SJSA1 (cell line): ENCODE results near the gene DDIT3. TPM values are rescaled to one million over a fixed set of nuclear protein-coding genes. Genes with fewer than 3 reads are reported as not detected.
"Not testable (repeated sequence)": the region's sequence is repeated elsewhere in the genome, so short reads cannot be mapped to it uniquely, and the experiment has no call there.

ENCODE experiments used
- DNase-seq, 2 experiments: peaks; one replicate each; pipeline ENCODE4 v3.0.0-alpha.2; 2015 to 2020; ENCODE audit warnings: low spot score in 2 of 2, low read depth in 1 of 2
- H3K27ac ChIP-seq: fragments of 250-450 bp; sonication (Bioruptor Pico); 2 replicates; pipeline ENCODE4 v1.5.1; 2020; ENCODE audit warnings: mild to moderate bottlenecking, moderate library complexity
- H3K27me3 ChIP-seq: fragments of 250-450 bp; sonication (Bioruptor Pico); replicated peaks from 2 replicates; pipeline ENCODE4 v1.5.1; 2020; ENCODE audit warnings: mild to moderate bottlenecking, moderate library complexity
- H3K36me3 ChIP-seq: fragments of 250-450 bp; sonication (Bioruptor Pico); 2 replicates; pipeline ENCODE4 v1.5.1; 2020; ENCODE audit warnings: mild to moderate bottlenecking
- H3K4me1 ChIP-seq: fragments of 250-450 bp; sonication (Bioruptor Pico); replicated peaks from 2 replicates; pipeline ENCODE4 v1.6.1; 2021; ENCODE audit warnings: mild to moderate bottlenecking
- H3K4me3 ChIP-seq: fragments of 250-450 bp; sonication (Bioruptor Pico); 2 replicates; pipeline ENCODE4 v1.5.1; 2020; ENCODE audit warnings: mild to moderate bottlenecking
- H3K9me3 ChIP-seq: fragments of 250-450 bp; sonication (Bioruptor Pico); replicated peaks from 2 replicates; pipeline ENCODE4 v1.5.1; 2020; ENCODE audit warnings: mild to moderate bottlenecking
- total RNA-seq: library from RNA; depleted of rRNA; stranded (reverse); fragments of >200 nt; shearing (Covaris generic); gene quantifications from 2 replicates; pipeline ENCODE4 v1.2.3, GENCODE V29; 2014

The DDIT3 gene
- total RNA-seq, 1 experiment from 2014 or later = 686 TPM

DNA sequence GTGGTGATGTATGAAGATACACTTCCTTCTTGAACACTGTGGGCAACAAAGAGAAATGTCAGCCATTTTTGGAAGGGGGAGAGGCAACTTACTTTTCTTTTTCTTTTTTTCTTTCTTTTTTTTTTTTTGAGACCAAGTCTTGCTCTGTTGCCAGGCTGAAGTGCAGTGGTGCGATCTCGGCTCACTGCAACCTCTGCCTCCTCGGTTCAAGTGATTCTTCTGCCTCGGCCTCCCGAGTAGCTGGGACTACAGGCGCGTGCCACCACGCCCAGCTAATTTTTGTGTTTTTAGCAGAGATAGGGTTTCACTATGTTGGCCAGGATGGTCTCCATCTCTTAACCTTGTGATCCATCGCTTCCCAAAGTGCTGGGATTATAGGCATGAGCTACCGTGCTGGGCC, 2.6 kb downstream of the DDIT3 start:
- not testable (repeated sequence) for H3K27me3 ChIP-seq, H3K4me3 ChIP-seq, H3K9me3 ChIP-seq
- Histone ChIP-seq H3K36me3 (peaks cover 76% of the 10 kb centered on the region), H3K4me1 (peaks cover 47% of the 10 kb centered on the region), H3K27ac (peak overlapping the region; percentile 0)
- peak; percentile 79 to 89 for DNase-seq

GRCh38 chr12:57517187-57517586, 3.1 kb downstream of the DDIT3 start:
- DNase-seq = peak in 1 of 2 experiments; percentile 98
- H3K27me3 ChIP-seq = no peaks in the 10 kb centered on the region
- H3K9me3 ChIP-seq = no peaks in the 10 kb centered on the region
- peaks cover 81% of the 10 kb centered on the region for H3K36me3 ChIP-seq
- no peak overlapping the region for H3K27ac ChIP-seq
- no peak overlapping the region for H3K4me3 ChIP-seq
- peaks cover 44% of the 10 kb centered on the region for H3K4me1 ChIP-seq

DNA sequence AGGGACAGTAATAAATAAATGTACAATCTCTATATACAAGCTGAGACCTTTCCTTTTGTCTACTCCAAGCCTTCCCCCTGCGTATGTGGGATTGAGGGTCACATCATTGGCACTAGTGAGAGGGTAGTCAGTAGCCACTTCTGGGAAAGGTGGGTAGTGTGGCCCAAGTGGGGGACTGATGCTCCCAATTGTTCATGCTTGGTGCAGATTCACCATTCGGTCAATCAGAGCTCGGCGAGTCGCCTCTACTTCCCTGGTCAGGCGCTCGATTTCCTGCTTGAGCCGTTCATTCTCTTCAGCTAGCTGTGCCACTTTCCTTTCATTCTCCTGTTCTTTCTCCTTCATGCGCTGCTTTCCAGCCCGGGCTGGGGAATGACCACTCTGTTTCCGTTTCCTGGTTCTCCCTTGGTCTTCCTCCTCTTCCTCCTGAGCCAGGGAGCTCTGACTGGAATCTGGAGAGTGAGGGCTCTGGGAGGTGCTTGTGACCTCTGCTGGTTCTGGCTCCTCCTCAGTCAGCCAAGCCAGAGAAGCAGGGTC, 3.6 kb downstream of the DDIT3 start:
- Histone ChIP-seq H3K4me1 (peaks cover 39% of the 10 kb centered on the region), H3K27me3 (no peaks in the 10 kb centered on the region), H3K9me3 (no peaks in the 10 kb centered on the region), H3K4me3 (no peak overlapping the region), H3K27ac (no peak overlapping the region), H3K36me3 (peaks cover 86% of the 10 kb centered on the region)
- peak in 1 of 2 experiments; percentile 95 for DNase-seq

DNA sequence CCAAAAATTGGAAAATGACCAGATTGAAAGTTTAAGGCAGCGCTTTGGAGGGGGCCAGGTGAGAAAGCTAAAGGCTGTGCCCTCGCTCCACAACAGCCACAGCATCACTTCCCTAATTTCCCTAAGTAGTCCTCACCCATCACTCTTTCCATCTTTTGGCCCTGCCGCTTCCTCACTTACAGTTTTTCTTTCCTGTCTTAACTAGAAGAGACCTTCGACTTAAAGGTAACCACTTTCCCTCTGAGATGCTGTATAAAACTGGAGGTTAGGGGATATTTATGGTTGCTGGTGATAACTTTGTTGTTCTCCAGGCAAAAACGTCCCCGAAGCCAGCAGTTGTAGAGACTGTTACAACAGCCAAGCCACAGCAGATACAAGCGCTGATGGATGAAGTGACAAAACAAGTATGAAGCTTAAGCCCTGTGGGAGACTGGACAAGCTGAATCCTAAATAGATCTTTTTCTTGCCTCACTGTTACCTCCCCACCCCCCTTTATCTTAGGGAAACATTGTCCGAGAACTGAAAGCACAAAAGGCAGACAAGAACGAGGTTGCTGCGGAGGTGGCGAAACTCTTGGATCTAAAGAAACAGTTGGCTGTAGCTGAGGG, 4.3 kb downstream of the DDIT3 start:
- Histone ChIP-seq H3K4me3 (no peak overlapping the region), H3K27ac (no peak overlapping the region), H3K36me3 (peaks cover 93% of the 10 kb centered on the region), H3K4me1 (peaks cover 33% of the 10 kb centered on the region), H3K9me3 (no peaks in the 10 kb centered on the region), H3K27me3 (no peaks in the 10 kb centered on the region)
- peak in 1 of 2 experiments; percentile 92 for DNase-seq

- no peak overlapping the region for H3K4me3 ChIP-seq
- H3K27ac ChIP-seq = no peak overlapping the region
- DNase-seq = no peak
- no peaks in the 10 kb centered on the region for H3K27me3 ChIP-seq
- H3K4me1 ChIP-seq = peaks cover 29% of the 10 kb centered on the region
- no peaks in the 10 kb centered on the region for H3K9me3 ChIP-seq
- H3K36me3 ChIP-seq = peaks cover 98% of the 10 kb centered on the region
Measured at GRCh38 chr12:57515408-57515933, 4.8 kb downstream of the DDIT3 start.

DNA sequence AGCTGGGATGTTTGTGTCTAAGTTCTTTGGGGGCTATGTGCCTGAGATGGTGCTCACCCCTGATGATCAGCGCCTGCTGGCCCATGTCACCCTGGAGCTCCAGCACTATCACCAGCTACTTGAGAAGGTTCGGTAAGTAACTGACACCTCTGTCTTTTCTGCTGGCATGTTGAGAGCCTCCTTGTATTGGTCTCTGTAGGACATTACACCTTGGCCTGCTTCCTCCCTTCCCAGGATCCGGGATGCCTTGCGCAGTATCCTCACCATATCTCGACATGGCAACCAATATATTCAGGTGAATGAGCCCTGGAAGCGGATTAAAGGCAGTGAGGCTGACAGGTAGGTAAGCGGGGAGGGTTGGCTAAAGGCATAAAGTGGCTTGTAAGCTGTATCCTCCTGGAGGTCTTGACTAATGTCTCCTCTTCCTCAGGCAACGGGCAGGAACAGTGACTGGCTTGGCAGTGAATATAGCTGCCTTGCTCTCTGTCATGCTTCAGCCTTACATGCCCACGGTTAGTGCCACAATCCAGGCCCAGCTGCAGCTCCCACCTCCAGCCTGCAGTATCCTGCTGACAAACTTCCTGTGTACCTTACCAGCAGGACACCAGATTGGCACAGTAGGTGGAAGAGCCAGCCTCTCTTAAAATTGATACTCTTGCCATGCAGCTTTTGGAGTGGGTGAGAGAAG, 5.5 kb downstream of the DDIT3 start:
- no peaks in the 10 kb centered on the region for H3K9me3 ChIP-seq
- no peak overlapping the region for H3K4me3 ChIP-seq
- DNase-seq = peak in 1 of 2 experiments; percentile 93
- no peak overlapping the region for H3K27ac ChIP-seq
- peaks cover 100% of the 10 kb centered on the region for H3K36me3 ChIP-seq
- peaks cover 29% of the 10 kb centered on the region for H3K4me1 ChIP-seq
- H3K27me3 ChIP-seq = no peaks in the 10 kb centered on the region

DNA sequence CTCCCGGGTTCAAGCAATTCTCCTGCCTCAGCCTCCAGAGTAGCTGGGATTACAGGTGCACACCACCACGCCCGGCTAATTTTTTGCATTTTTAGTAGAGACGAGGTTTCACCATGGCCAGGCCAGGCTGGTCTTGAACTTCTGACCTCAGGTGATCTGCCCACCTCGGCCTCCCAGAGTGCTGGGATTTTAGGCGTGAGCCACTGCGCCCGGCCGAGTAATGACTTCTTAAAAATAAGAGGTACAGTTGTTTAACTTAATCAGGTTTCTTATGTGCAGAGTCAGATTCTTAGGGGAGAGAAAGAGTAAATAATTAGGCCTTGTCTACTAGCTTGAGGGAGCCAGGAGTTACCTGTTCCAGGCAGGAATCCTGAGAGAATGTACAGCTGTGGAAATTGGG, 6.1 kb downstream of the DDIT3 start:
- not testable (repeated sequence) for H3K4me3 ChIP-seq, H3K27ac ChIP-seq, H3K9me3 ChIP-seq, H3K27me3 ChIP-seq
- peak; percentile 78 to 93 for DNase-seq
- Histone ChIP-seq H3K36me3 (peaks cover 100% of the 10 kb centered on the region), H3K4me1 (peaks cover 24% of the 10 kb centered on the region)

- H3K9me3 ChIP-seq, H3K27me3 ChIP-seq, H3K27ac ChIP-seq, H3K4me3 ChIP-seq: not testable (repeated sequence)
- Histone ChIP-seq H3K36me3 (peaks cover 100% of the 10 kb centered on the region), H3K4me1 (peaks cover 18% of the 10 kb centered on the region)
- peak; percentile 78 to 89 for DNase-seq
Measured at GRCh38 chr12:57513677-57514076, 6.6 kb downstream of the DDIT3 start.

DNA sequence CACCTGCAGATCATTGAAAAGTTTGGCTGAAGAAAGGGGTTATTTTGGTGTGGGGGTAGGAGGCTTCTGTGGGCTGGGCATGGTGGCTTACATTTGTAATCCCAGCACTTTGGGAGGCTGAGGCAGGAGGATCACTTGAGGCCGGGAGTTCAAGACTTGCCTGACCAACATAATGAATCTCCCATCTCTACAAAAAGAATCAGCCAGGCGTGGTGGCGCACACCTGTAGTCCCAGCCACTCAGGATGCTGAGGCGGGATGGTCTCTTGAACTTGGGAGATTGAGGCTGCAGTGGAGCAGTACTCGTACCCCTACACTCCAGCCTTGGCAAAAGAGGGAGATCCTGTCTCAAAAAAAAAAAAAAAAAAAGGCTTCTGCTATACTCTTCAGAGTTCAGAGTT, 7.0 kb downstream of the DDIT3 start:
- Histone ChIP-seq H3K36me3 (peaks cover 100% of the 10 kb centered on the region), H3K4me1 (peaks cover 14% of the 10 kb centered on the region), H3K9me3 (no peaks in the 10 kb centered on the region), H3K4me3 (no peak overlapping the region), H3K27ac (no peak overlapping the region), H3K27me3 (no peaks in the 10 kb centered on the region)
- DNase-seq = peak; percentile 77 to 91

- Histone ChIP-seq H3K27ac (no peak overlapping the region), H3K36me3 (peaks cover 99% of the 10 kb centered on the region)
Measured at GRCh38 chr12:57512665-57513064, 7.6 kb downstream of the DDIT3 start.

GRCh38 chr12:57511588-57512325, 8.6 kb downstream of the DDIT3 start:
- DNase-seq = peak; percentile 76 to 91
- Histone ChIP-seq H3K27me3 (no peaks in the 10 kb centered on the region), H3K9me3 (no peaks in the 10 kb centered on the region), H3K4me1 (no peaks in the 10 kb centered on the region), H3K27ac (no peak overlapping the region), H3K36me3 (peaks cover 90% of the 10 kb centered on the region), H3K4me3 (no peak overlapping the region)

More at GRCh38 chr12:57512665-57513064, 7.6 kb downstream of the DDIT3 start:
- peak; percentile 76 to 94 for DNase-seq
- H3K27me3 ChIP-seq = no peaks in the 10 kb centered on the region
- no peak overlapping the region for H3K4me3 ChIP-seq
- no peaks in the 10 kb centered on the region for H3K9me3 ChIP-seq
- H3K4me1 ChIP-seq = peaks cover 8% of the 10 kb centered on the region

GRCh38 chr12:57511161-57511560, 9.2 kb downstream of the DDIT3 start:
- Histone ChIP-seq H3K27me3 (no peaks in the 10 kb centered on the region), H3K4me3 (no peak overlapping the region), H3K27ac (no peak overlapping the region), H3K4me1 (no peaks in the 10 kb centered on the region), H3K36me3 (peaks cover 90% of the 10 kb centered on the region), H3K9me3 (no peaks in the 10 kb centered on the region)
- DNase-seq = peak in 1 of 2 experiments; percentile 92

DNA sequence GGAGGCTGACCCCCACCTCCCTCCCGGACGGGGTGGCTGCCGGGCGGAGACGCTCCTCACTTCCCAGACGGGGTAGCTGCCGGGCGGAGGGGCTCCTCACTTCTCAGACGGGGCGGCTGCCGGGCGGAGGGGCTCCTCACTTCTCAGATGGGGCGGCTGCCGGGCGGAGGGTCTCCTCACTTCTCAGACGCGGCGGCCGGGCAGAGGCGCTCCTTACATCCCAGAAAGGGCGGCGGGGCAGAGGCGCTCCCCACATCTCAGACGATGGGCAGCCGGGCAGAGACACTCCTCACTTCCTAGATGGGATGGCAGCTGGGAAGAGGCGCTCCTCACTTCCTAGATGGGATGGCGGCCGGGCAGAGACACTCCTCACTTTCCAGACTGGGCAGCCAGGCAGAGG, 12.5 kb downstream of the DDIT3 start:
- not testable (repeated sequence) for H3K9me3 ChIP-seq

More for the DNA sequence above, 12.5 kb downstream of the DDIT3 start:
- H3K27me3 ChIP-seq, H3K4me1 ChIP-seq, H3K27ac ChIP-seq, H3K4me3 ChIP-seq: not testable (repeated sequence)
- DNase-seq = peak in 1 of 2 experiments; percentile 94
- peaks cover 90% of the 10 kb centered on the region for H3K36me3 ChIP-seq
